ENCODE measurements around the gene CABLES1. TPM values are rescaled to one million over a fixed set of nuclear protein-coding genes. Genes with fewer than 3 reads are reported as not detected.
A peak's percentile ranks its signal among the peaks of the same experiment; 100 is the strongest.

The CABLES1 gene
- total RNA-seq, 4 donors from 2014 or later, result 0.58 to 1.6 (median 1.3) TPM

- in situ Hi-C loops (cut with MboI; ENCODE audit: low sequenced_read_pairs in 4 of 4), result loop anchor here in 1 of 4 donors (25.0 kb wide), 1 partner anchor 189 kb away; a partner anchor contains a TSS
- ATAC-seq, result no peak
Observed at GRCh38 chr18:23247896-23248295, 112.6 kb downstream of the CABLES1 start.

GRCh38 chr18:23248826-23249225 is 113.5 kb downstream of the CABLES1 start:
- H3K4me3 ChIP-seq, result no peak overlapping the region
- no peaks in the 10 kb centered on the region for H3K4me1 ChIP-seq
- DNase-seq (no peak), ATAC-seq (no peak)
- intact Hi-C loops (cut with DNase I; ENCODE audit: low total_unique reads), result no loop called here
- no peaks in the 10 kb centered on the region for H3K9me3 ChIP-seq
- no peak overlapping the region for H3K27ac ChIP-seq
- TF ChIP-seq CTCF (IDR thresholded peaks at IDR 0.05 in 4 of 5, conservative IDR thresholded peaks at IDR 0.05 in 1 of 5), result no peak
- no peak for TF ChIP-seq POLR2A (IDR thresholded peaks at IDR 0.05)
- no peaks in the 10 kb centered on the region for H3K36me3 ChIP-seq
- in situ Hi-C loops (cut with MboI; ENCODE audit: low sequenced_read_pairs in 4 of 4), result loop anchor here in 1 of 4 donors (25.0 kb wide), 1 partner anchor 188 kb away; a partner anchor contains a TSS
- no peaks in the 10 kb centered on the region for H3K27me3 ChIP-seq

More at GRCh38 chr18:23247896-23248295, 112.6 kb downstream of the CABLES1 start:
- no peak for DNase-seq
- no peak overlapping the region for H3K4me3 ChIP-seq
- H3K36me3 ChIP-seq, result no peaks in the 10 kb centered on the region
- no peaks in the 10 kb centered on the region for H3K4me1 ChIP-seq
- no peaks in the 10 kb centered on the region for H3K27me3 ChIP-seq
- no peak overlapping the region for H3K27ac ChIP-seq
- TF ChIP-seq POLR2A (IDR thresholded peaks at IDR 0.05) (no peak), CTCF (IDR thresholded peaks at IDR 0.05 in 4 of 5, conservative IDR thresholded peaks at IDR 0.05 in 1 of 5) (no peak)
- intact Hi-C loops (cut with DNase I; ENCODE audit: low total_unique reads), result no loop called here
- H3K9me3 ChIP-seq, result no peaks in the 10 kb centered on the region

GRCh38 chr18:23249348-23249747 is 114.1 kb downstream of the CABLES1 start:
- H3K36me3 ChIP-seq, result no peaks in the 10 kb centered on the region
- ATAC-seq (no peak), DNase-seq (no peak)
- H3K4me3 ChIP-seq, result no peak overlapping the region
- intact Hi-C loops (cut with DNase I; ENCODE audit: low total_unique reads) (no loop called here), in situ Hi-C loops (cut with MboI; ENCODE audit: low sequenced_read_pairs in 4 of 4) (loop anchor here in 1 of 4 donors (25.0 kb wide), 1 partner anchor 188 kb away; a partner anchor contains a TSS)
- H3K9me3 ChIP-seq, result no peaks in the 10 kb centered on the region
- H3K27me3 ChIP-seq, result no peaks in the 10 kb centered on the region
- no peak overlapping the region for H3K27ac ChIP-seq
- H3K4me1 ChIP-seq, result no peaks in the 10 kb centered on the region
- TF ChIP-seq CTCF (IDR thresholded peaks at IDR 0.05 in 4 of 5, conservative IDR thresholded peaks at IDR 0.05 in 1 of 5) (no peak), POLR2A (IDR thresholded peaks at IDR 0.05) (no peak)

- intact Hi-C loops (cut with DNase I; ENCODE audit: low total_unique reads), result no loop called here
- no peak overlapping the region for H3K27ac ChIP-seq
- H3K9me3 ChIP-seq, result no peaks in the 10 kb centered on the region
- DNase-seq (peak in 1 of 2 donors; percentile 33), ATAC-seq (no peak)
- H3K4me1 ChIP-seq, result no peaks in the 10 kb centered on the region
- no peaks in the 10 kb centered on the region for H3K27me3 ChIP-seq
- no peaks in the 10 kb centered on the region for H3K36me3 ChIP-seq
- TF ChIP-seq POLR2A (IDR thresholded peaks at IDR 0.05) (no peak), CTCF (IDR thresholded peaks at IDR 0.05 in 4 of 5, conservative IDR thresholded peaks at IDR 0.05 in 1 of 5) (no peak)
- H3K4me3 ChIP-seq, result no peak overlapping the region
- in situ Hi-C loops (cut with MboI; ENCODE audit: low sequenced_read_pairs in 4 of 4), result no loop called here
Observed at GRCh38 chr18:23250893-23251656, 115.8 kb downstream of the CABLES1 start.
